Type B pancreatic cell (in vitro differentiated cells): Measurements from ENCODE around the gene MAP1LC3B2. TPM values are rescaled to one million over a fixed set of nuclear protein-coding genes. Genes with fewer than 3 reads are reported as not detected.

ENCODE experiments used
- DNase-seq: peaks from one replicate; pipeline ENCODE4 v3.0.0; 2021; ENCODE audit warnings: mixed read lengths; ENCODE audit not compliant: unreplicated experiment; ENCODE audit errors: extremely low spot score
- H3K27ac Mint-ChIP-seq: 2 replicates; pipeline ENCODE4 v1.8.0; 2021; ENCODE audit warnings: mild to moderate bottlenecking, mixed read lengths
- H3K27me3 Mint-ChIP-seq: 2 replicates; pipeline ENCODE4 v1.8.0; 2021; ENCODE audit warnings: mixed read lengths
- H3K36me3 Mint-ChIP-seq: 2 replicates; pipeline ENCODE4 v1.8.0; 2021; ENCODE audit warnings: mixed read lengths
- H3K4me1 Mint-ChIP-seq: one replicate; pipeline ENCODE4 v1.8.0; 2021; ENCODE audit warnings: mixed read lengths; ENCODE audit not compliant: unreplicated experiment
- H3K4me3 Mint-ChIP-seq: 2 replicates; pipeline ENCODE4 v1.8.0; 2021; ENCODE audit warnings: mild to moderate bottlenecking, mixed read lengths
- H3K9me3 Mint-ChIP-seq: 2 replicates; pipeline ENCODE4 v1.8.0; 2021; ENCODE audit warnings: mixed read lengths
- CTCF ChIP-seq: fragments of 200-600 bp; sonication (generic); conservative IDR thresholded peaks from 2 replicates; pipeline ENCODE4 v1.5.0; 2021; ENCODE audit warnings: antibody characterized with exemption, mild to moderate bottlenecking
- total RNA-seq: library from RNA; stranded (reverse); gene quantifications from 2 replicates; pipeline ENCODE4 v1.2.1, GENCODE V29; 2021; ENCODE audit warnings: low replicate concordance

Gene MAP1LC3B2
- total RNA-seq, 1 donor from 2014 or later = 1.0 TPM

- H3K27me3 Mint-ChIP-seq = peaks cover 5% of the 10 kb centered on the region
- H3K4me1 Mint-ChIP-seq = peaks cover 21% of the 10 kb centered on the region
- no peaks in the 10 kb centered on the region for H3K36me3 Mint-ChIP-seq
- peak overlapping the region; percentile 13 for H3K4me3 Mint-ChIP-seq
- H3K27ac Mint-ChIP-seq = peak overlapping the region; percentile 63
- no peak for TF ChIP-seq CTCF
- H3K9me3 Mint-ChIP-seq = no peaks in the 10 kb centered on the region
- DNase-seq = no peak
Measured at GRCh38 chr12:116620492-116621191, 61.5 kb downstream of the MAP1LC3B2 start.

GRCh38 chr12:116621194-116621593 is 62.0 kb downstream of the MAP1LC3B2 start:
- Mint-ChIP-seq H3K9me3 (no peaks in the 10 kb centered on the region), H3K27me3 (peaks cover 5% of the 10 kb centered on the region), H3K4me3 (no peak overlapping the region), H3K27ac (no peak overlapping the region), H3K4me1 (peaks cover 21% of the 10 kb centered on the region), H3K36me3 (no peaks in the 10 kb centered on the region)
- DNase-seq = no peak
- no peak for TF ChIP-seq CTCF

- no peak for TF ChIP-seq CTCF
- no peaks in the 10 kb centered on the region for H3K36me3 Mint-ChIP-seq
- DNase-seq = no peak
- H3K27me3 Mint-ChIP-seq = peaks cover 5% of the 10 kb centered on the region
- H3K9me3 Mint-ChIP-seq = no peaks in the 10 kb centered on the region
- peaks cover 19% of the 10 kb centered on the region for H3K4me1 Mint-ChIP-seq
- H3K4me3 Mint-ChIP-seq = no peak overlapping the region
- H3K27ac Mint-ChIP-seq = no peak overlapping the region
Measured at GRCh38 chr12:116624516-116624915, 65.3 kb downstream of the MAP1LC3B2 start.

GRCh38 chr12:116626153-116626552 is 67.0 kb downstream of the MAP1LC3B2 start:
- DNase-seq = no peak
- H3K27me3 Mint-ChIP-seq = no peaks in the 10 kb centered on the region
- H3K4me1 Mint-ChIP-seq = peaks cover 7% of the 10 kb centered on the region
- no peak overlapping the region for H3K27ac Mint-ChIP-seq
- no peaks in the 10 kb centered on the region for H3K36me3 Mint-ChIP-seq
- H3K9me3 Mint-ChIP-seq = no peaks in the 10 kb centered on the region
- no peak overlapping the region for H3K4me3 Mint-ChIP-seq
- TF ChIP-seq CTCF = no peak

Other genes starting within 250 kb of the MAP1LC3B2 start
- 48.6 and 49.6 TPM in 2 replicates for gene SPRING1, start 178.7 kb downstream of the MAP1LC3B2 start, total RNA-seq
- gene RNFT2, start 178.9 kb downstream of the MAP1LC3B2 start, total RNA-seq = 8.7 and 25.0 TPM in 2 replicates